Measurements from ENCODE around the gene TRIM46.

The TRIM46 gene

GRCh38 chr1:155175281-155175926, 1.8 kb downstream of the TRIM46 start:
- Histone ChIP-seq H3K9ac (ENCODE audit: low read length) (no peak overlapping the region), H3K27me3 (replicated peaks; ENCODE audit: control insufficient read depth, insufficient read depth, low read length) (no peaks in the 10 kb centered on the region), H3K4me1 (ENCODE audit: control insufficient read depth, insufficient read depth, low read length) (peaks cover 17% of the 10 kb centered on the region), H3K4me3 (ENCODE audit: low read length) (no peak overlapping the region), H3K36me3 (ENCODE audit: control insufficient read depth, insufficient read depth, low read length, severe bottlenecking) (peaks cover 4% of the 10 kb centered on the region), H3K9me3 (ENCODE audit: control insufficient read depth, low read length) (no peaks in the 10 kb centered on the region)
- DNase-seq (ENCODE audit: low read depth), result no peak

DNA sequence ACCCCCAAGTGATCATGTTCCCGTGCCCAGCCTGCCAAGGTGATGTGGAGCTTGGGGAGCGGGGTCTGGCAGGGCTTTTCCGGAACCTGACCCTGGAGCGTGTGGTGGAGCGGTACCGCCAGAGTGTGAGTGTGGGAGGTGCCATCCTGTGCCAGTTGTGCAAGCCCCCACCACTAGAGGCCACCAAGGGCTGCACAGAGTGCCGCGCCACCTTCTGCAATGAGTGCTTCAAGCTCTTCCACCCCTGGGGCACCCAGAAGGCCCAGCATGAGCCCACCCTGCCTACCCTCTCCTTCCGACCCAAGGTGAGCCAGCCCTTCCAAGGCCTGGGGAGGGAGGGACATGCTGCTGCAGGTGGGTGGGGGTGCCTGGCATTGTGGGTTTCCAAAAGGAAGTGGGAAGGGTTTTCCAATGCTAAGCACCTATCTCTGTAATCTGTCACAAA, 2.3 kb downstream of the TRIM46 start:
- H3K27me3 ChIP-seq (replicated peaks; ENCODE audit: control insufficient read depth, insufficient read depth, low read length), result no peaks in the 10 kb centered on the region
- peaks cover 17% of the 10 kb centered on the region for H3K4me1 ChIP-seq (ENCODE audit: control insufficient read depth, insufficient read depth, low read length)
- H3K9me3 ChIP-seq (ENCODE audit: control insufficient read depth, low read length), result no peaks in the 10 kb centered on the region
- H3K9ac ChIP-seq (ENCODE audit: low read length), result no peak overlapping the region
- H3K36me3 ChIP-seq (ENCODE audit: control insufficient read depth, insufficient read depth, low read length, severe bottlenecking), result no peaks in the 10 kb centered on the region
- no peak overlapping the region for H3K4me3 ChIP-seq (ENCODE audit: low read length)
- DNase-seq (ENCODE audit: low read depth), result no peak

- Histone ChIP-seq H3K4me1 (ENCODE audit: control insufficient read depth, insufficient read depth, low read length) (peaks cover 14% of the 10 kb centered on the region), H3K9ac (ENCODE audit: low read length) (no peak overlapping the region), H3K27me3 (replicated peaks; ENCODE audit: control insufficient read depth, insufficient read depth, low read length) (no peaks in the 10 kb centered on the region), H3K4me3 (ENCODE audit: low read length) (no peak overlapping the region), H3K36me3 (ENCODE audit: control insufficient read depth, insufficient read depth, low read length, severe bottlenecking) (no peaks in the 10 kb centered on the region), H3K9me3 (ENCODE audit: control insufficient read depth, low read length) (no peaks in the 10 kb centered on the region)
- peak; percentile 91 for DNase-seq (ENCODE audit: low read depth)
Observed at GRCh38 chr1:155176544-155177071, 3.0 kb downstream of the TRIM46 start.

- no peaks in the 10 kb centered on the region for H3K36me3 ChIP-seq (ENCODE audit: control insufficient read depth, insufficient read depth, low read length, severe bottlenecking)
- H3K4me3 ChIP-seq (ENCODE audit: low read length), result no peak overlapping the region
- H3K4me1 ChIP-seq (ENCODE audit: control insufficient read depth, insufficient read depth, low read length), result peaks cover 7% of the 10 kb centered on the region
- no peaks in the 10 kb centered on the region for H3K9me3 ChIP-seq (ENCODE audit: control insufficient read depth, low read length)
- DNase-seq (ENCODE audit: low read depth), result no peak
- H3K9ac ChIP-seq (ENCODE audit: low read length), result no peak overlapping the region
- no peaks in the 10 kb centered on the region for H3K27me3 ChIP-seq (replicated peaks; ENCODE audit: control insufficient read depth, insufficient read depth, low read length)
Observed at GRCh38 chr1:155177192-155177917, 3.7 kb downstream of the TRIM46 start.

DNA sequence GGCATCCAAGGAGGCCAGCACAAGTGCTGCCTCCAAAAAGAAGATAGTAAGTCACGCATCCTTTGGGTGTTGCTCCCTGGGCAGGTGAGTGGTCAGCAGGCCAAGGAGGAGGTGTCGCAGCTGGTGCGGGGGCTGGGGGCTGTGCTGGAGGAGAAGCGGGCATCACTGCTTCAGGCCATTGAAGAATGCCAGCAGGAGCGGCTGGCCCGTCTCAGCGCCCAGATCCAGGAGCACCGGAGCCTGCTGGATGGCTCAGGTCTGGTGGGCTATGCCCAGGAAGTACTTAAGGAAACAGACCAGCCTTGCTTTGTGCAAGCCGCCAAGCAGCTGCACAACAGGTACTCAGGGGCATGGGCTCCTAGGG, 4.3 kb downstream of the TRIM46 start:
- Histone ChIP-seq H3K27me3 (replicated peaks; ENCODE audit: control insufficient read depth, insufficient read depth, low read length) (no peaks in the 10 kb centered on the region), H3K4me3 (ENCODE audit: low read length) (no peak overlapping the region), H3K9me3 (ENCODE audit: control insufficient read depth, low read length) (no peaks in the 10 kb centered on the region), H3K9ac (ENCODE audit: low read length) (no peak overlapping the region), H3K4me1 (ENCODE audit: control insufficient read depth, insufficient read depth, low read length) (peaks cover 5% of the 10 kb centered on the region), H3K36me3 (ENCODE audit: control insufficient read depth, insufficient read depth, low read length, severe bottlenecking) (no peaks in the 10 kb centered on the region)
- DNase-seq (ENCODE audit: low read depth), result no peak

DNA sequence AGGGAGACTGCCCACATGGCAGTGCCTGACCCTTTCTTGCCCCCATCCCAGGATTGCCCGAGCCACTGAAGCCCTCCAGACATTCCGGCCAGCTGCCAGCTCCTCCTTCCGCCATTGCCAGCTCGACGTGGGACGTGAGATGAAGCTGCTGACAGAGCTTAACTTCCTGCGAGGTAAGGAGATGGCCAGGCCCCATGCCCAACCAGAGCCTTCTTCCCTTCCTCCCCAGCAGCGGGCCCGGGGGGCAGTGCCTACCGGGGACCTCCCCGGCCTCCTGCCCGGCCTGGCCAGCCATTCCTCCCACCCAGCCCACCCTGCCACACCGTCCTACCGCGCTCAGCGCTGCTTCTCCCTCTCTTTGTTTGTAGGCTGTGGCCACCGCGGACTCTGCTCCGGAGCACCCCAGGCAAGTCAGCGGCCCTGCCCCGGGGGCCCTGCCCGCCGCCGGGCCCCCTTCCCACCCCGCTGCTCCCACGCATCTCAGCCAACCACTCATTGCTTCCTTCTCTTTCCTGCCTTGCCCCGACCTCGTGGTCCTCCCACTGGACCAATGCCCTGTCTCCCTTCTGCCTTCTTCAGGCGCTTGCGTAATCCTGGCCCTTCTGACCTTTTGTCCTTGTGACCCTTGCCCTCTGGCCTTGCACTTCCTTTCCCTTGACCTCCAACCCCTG, 4.9 kb downstream of the TRIM46 start:
- no peak overlapping the region for H3K9ac ChIP-seq (ENCODE audit: low read length)
- peaks cover 1% of the 10 kb centered on the region for H3K4me1 ChIP-seq (ENCODE audit: control insufficient read depth, insufficient read depth, low read length)
- no peaks in the 10 kb centered on the region for H3K27me3 ChIP-seq (replicated peaks; ENCODE audit: control insufficient read depth, insufficient read depth, low read length)
- H3K36me3 ChIP-seq (ENCODE audit: control insufficient read depth, insufficient read depth, low read length, severe bottlenecking), result no peaks in the 10 kb centered on the region
- DNase-seq (ENCODE audit: low read depth), result no peak
- no peaks in the 10 kb centered on the region for H3K9me3 ChIP-seq (ENCODE audit: control insufficient read depth, low read length)
- no peak overlapping the region for H3K4me3 ChIP-seq (ENCODE audit: low read length)

DNA sequence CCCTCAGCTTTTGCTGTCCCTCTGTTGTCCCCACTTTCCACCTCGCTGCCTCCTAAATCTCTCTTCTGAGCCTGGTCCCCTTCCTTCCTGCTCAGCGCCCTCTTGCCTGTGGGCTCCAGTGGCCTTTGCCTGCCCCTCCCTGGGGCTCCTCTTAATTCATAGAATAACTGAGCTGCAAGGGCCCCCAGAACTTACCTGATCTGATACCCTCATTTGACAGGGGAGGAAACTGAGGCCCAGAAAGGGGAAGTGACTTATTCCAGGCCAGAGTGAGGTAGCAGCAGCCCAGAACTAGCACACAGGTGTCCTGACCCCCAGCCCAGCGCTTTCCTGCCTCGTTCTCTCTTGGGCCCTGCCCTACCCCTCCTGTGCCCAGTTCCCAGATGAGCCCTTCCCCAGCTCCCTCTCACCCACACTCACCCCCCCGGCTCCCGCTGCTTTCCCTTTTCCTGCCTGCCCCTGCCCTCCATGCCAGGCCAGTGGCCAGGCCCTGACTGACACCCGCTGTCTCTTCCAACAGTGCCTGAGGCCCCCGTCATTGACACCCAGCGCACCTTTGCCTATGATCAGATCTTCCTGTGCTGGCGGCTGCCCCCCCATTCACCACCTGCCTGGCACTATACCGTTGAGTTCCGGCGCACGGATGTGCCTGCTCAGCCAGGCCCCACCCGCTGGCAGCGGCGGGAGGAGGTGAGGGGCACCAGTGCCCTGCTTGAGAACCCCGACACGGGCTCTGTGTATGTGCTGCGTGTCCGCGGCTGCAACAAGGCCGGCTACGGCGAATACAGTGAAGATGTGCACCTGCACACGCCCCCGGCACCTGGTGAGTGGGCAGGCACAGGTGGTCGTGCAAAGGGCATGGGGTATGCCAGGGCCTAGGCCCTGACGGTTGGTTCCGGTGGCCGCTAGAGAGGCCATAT, 5.7 kb downstream of the TRIM46 start:
- H3K27me3 ChIP-seq (replicated peaks; ENCODE audit: control insufficient read depth, insufficient read depth, low read length), result no peaks in the 10 kb centered on the region
- H3K4me1 ChIP-seq (ENCODE audit: control insufficient read depth, insufficient read depth, low read length), result no peaks in the 10 kb centered on the region
- H3K9me3 ChIP-seq (ENCODE audit: control insufficient read depth, low read length), result no peaks in the 10 kb centered on the region
- DNase-seq (ENCODE audit: low read depth), result no peak
- H3K4me3 ChIP-seq (ENCODE audit: low read length), result no peak overlapping the region
- H3K9ac ChIP-seq (ENCODE audit: low read length), result no peak overlapping the region
- no peaks in the 10 kb centered on the region for H3K36me3 ChIP-seq (ENCODE audit: control insufficient read depth, insufficient read depth, low read length, severe bottlenecking)

DNA sequence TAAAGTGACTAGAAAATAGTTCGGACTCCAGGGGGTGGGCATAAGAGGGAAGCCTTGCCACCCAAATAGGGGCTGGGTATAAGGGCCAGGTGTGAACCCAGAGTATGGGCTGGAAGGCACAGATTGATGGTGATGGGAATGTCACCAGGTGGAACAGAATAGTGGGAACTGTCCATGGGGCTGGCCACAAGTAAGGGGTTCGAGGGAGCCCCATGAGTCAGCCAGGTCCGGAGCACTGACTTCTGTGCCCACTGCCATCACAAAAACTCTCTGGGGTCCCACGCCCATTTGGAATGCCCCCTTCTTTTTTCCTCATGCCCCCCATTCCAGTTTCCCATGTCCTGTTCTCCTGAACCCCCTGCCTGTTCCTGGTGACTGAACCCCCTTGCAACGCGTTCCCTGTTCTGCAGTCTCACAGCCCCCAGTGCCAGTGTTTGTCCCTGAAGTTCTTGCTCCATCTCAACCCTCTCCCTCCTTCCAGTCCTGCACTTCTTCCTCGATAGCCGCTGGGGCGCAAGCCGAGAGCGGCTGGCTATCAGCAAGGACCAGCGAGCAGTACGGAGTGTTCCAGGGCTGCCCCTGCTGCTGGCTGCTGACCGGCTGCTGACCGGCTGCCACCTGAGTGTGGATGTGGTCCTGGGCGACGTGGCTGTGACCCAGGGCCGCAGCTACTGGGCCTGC, 7.9 kb downstream of the TRIM46 start:
- H3K27me3 ChIP-seq (replicated peaks; ENCODE audit: control insufficient read depth, insufficient read depth, low read length), result no peaks in the 10 kb centered on the region
- H3K4me3 ChIP-seq (ENCODE audit: low read length), result no peak overlapping the region
- no peak for DNase-seq (ENCODE audit: low read depth)
- no peaks in the 10 kb centered on the region for H3K9me3 ChIP-seq (ENCODE audit: control insufficient read depth, low read length)
- H3K9ac ChIP-seq (ENCODE audit: low read length), result no peak overlapping the region
- no peaks in the 10 kb centered on the region for H3K36me3 ChIP-seq (ENCODE audit: control insufficient read depth, insufficient read depth, low read length, severe bottlenecking)
- no peaks in the 10 kb centered on the region for H3K4me1 ChIP-seq (ENCODE audit: control insufficient read depth, insufficient read depth, low read length)

DNA sequence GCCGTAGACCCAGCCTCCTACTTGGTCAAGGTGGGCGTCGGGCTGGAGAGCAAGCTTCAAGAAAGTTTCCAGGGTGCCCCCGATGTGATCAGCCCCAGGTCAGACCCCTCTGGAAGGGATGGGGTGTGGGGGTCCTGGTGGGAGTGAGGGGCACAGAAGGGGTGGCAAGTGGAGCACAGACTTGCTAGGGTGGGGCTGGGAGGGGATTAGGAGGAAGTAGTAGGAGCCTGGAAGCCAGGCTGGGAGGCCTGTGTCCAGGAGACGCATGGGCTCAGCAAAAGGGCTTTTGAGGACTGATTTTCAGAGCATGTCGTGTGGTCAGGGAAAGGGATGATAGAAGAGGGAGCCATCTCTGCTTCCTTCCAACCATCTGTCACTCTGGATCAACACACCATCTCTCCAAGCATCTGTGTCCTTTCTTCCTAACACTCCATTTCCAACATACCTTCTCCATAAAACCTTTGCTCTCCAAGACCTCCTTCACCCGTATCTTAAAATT, 8.5 kb downstream of the TRIM46 start:
- Histone ChIP-seq H3K9ac (ENCODE audit: low read length) (no peak overlapping the region), H3K9me3 (ENCODE audit: control insufficient read depth, low read length) (no peaks in the 10 kb centered on the region), H3K4me3 (ENCODE audit: low read length) (no peak overlapping the region), H3K4me1 (ENCODE audit: control insufficient read depth, insufficient read depth, low read length) (no peaks in the 10 kb centered on the region), H3K36me3 (ENCODE audit: control insufficient read depth, insufficient read depth, low read length, severe bottlenecking) (no peaks in the 10 kb centered on the region), H3K27me3 (replicated peaks; ENCODE audit: control insufficient read depth, insufficient read depth, low read length) (no peaks in the 10 kb centered on the region)
- no peak for DNase-seq (ENCODE audit: low read depth)

- Histone ChIP-seq H3K9ac (ENCODE audit: low read length) (no peak overlapping the region), H3K4me1 (ENCODE audit: control insufficient read depth, insufficient read depth, low read length) (no peaks in the 10 kb centered on the region), H3K27me3 (replicated peaks; ENCODE audit: control insufficient read depth, insufficient read depth, low read length) (no peaks in the 10 kb centered on the region), H3K4me3 (ENCODE audit: low read length) (no peak overlapping the region), H3K36me3 (ENCODE audit: control insufficient read depth, insufficient read depth, low read length, severe bottlenecking) (no peaks in the 10 kb centered on the region), H3K9me3 (ENCODE audit: control insufficient read depth, low read length) (no peaks in the 10 kb centered on the region)
- no peak for DNase-seq (ENCODE audit: low read depth)
Observed at GRCh38 chr1:155183775-155184221, 10.1 kb downstream of the TRIM46 start.

Data from adipocyte (in vitro differentiated cells).